T1000 (cell line): ENCODE data around the gene SLC9C1.
"Not testable (repeated sequence)": the region's sequence is repeated elsewhere in the genome, so short reads cannot be mapped to it uniquely, and the experiment has no call there.

Experiments used
- DNase-seq: peaks from one replicate; lab custom pipeline; 2025; ENCODE audit warnings: mixed read lengths; lab: John Stamatoyannopoulos, UW

Gene SLC9C1

GRCh38 chr3:112187300-112187699 is 106.7 kb downstream of the SLC9C1 start:
- DNase-seq, result no peak

- not testable (repeated sequence) for DNase-seq
Measured at GRCh38 chr3:112185423-112186035, 108.5 kb downstream of the SLC9C1 start.

- DNase-seq, result no peak
Measured at GRCh38 chr3:112175646-112176045, 118.4 kb downstream of the SLC9C1 start.

- DNase-seq, result no peak
Measured at GRCh38 chr3:112175037-112175436, 119.0 kb downstream of the SLC9C1 start.

- DNase-seq, result no peak
Measured at GRCh38 chr3:112171144-112171543, 122.9 kb downstream of the SLC9C1 start.

DNA sequence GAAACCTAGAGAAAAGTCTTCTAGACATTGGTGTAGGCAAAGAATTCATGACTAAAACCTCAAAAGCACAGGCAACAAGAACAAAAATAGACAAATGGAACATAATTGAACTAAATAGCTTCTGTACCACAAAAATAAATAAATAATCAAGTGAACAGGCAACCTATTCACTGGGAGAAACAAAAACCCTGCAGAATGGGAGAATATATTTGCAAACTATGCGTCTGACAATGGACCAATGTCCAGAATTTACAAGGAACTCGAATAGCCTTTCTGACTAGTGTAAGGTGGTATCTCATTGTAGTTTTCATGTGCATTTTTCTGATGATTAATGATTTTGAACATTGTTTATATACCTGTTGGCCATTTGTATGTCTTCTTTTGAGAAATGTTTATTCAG is 124.0 kb downstream of the SLC9C1 start:
- DNase-seq, result no peak

DNA sequence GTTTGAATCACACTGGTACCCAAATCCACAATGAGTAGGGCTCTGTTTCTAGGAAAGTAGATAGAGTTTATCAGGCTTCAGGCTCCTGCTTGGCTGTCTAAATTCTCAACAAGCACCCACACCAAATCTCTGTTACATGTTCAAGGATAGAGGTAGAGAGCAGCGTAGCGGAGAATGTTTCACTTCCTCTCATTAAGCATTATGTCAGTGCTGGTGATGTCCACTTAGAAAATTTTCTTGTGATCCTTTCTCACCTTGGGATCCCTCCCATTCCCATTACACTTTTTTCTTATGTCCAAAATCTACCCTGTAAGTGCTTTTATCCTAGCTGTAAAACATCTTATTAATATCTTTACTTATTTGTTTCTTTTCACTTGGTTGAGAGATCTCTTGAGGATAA is 126.3 kb downstream of the SLC9C1 start:
- DNase-seq, result no peak

- no peak for DNase-seq
Measured at GRCh38 chr3:112149136-112149535, 144.9 kb downstream of the SLC9C1 start.

DNA sequence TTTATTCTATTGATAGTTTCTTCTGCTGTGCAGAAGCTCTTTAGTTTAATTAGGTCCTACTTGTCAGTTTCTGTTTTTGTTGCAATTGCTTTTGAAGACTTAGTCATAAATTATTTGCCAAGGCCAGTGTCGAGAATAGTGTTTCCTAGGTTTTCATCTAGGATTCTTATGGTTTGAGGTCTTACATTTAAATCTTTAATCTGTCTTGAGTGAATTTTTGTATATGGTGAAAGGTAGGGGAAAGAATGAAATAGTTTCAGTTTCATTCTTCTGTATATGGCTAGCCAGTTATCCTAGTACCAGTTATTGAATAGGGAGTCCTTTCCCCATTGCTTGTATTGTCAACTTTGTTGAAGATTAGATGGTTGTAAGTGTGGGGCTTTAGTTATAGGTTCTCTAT is 150.3 kb downstream of the SLC9C1 start:
- DNase-seq, result no peak

DNA sequence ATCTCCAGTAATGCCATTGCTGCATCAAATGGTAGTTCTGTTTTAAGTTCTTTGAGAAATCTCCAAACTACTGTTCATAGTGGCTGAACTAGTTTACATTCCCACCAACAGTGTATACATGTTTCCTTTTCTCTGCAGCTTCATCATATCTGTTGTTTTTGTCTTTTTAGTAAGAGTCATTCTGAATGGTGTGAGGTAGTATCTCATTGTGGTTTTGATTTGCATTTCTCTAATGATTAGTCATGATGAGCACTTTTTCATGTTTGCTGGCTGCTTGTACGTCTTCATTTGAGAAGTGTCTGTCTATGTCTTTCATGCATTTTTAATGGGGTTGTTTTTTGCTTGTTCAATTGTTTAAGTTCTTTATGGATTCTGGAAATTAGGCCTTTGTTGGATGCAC is 150.8 kb downstream of the SLC9C1 start:
- no peak for DNase-seq

DNA sequence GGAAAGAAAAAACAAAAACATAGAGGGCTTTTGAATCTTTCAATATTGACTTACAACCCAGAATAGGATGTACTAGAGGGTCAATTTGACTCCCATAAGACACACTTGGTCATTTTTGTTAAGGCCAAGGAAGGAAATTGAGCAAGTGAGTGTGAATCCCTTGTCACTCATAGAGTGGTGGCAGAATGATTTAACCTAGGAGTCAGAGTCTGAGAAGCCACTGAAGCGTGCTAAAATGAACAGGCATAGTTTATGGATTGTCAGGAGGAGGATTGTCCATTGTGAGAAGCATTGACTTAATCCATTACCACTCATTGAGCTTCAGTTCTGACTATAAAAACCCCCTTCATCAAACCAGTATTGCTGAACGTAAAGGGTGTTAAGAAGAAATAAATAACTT is 152.7 kb downstream of the SLC9C1 start:
- no peak for DNase-seq

DNA sequence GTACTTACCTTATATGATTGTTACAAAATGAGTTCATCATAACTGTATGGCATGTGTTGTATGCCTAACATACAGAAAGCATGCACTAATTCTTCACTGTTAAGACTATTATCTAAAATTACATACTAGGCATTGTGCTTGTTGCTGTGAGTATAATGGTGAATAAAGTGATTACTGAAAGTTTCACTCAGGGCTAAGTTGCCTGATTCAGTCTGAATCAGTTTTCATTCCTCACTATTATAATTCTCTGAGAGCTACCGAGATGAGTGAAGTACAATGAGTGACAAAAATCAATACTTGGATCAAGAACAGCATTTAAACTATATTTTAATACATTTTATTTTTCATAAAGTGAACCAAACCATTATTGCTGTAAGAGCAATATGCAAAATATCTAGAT is 153.4 kb downstream of the SLC9C1 start:
- DNase-seq, result no peak

- no peak for DNase-seq
Measured at GRCh38 chr3:112138219-112138969, 155.6 kb downstream of the SLC9C1 start.

DNA sequence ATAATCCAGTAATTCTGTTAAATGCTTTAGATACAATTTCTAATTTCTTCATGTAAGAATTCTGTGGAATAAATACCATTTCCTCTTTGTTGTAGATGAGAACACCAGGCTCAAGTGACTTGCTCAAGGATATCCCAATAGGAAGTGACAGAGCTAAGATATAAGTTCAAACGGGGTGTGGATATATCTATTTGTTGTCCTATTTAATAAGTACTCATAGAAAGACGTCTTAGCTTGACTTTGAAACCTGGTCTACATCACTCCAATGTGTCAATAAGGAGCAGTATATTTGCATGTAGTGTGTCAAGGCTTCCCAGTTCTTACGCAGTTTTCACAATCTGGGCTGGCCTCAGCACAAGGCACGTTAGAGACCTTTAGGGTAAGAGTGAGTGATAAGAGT is 156.2 kb downstream of the SLC9C1 start:
- DNase-seq, result no peak

DNA sequence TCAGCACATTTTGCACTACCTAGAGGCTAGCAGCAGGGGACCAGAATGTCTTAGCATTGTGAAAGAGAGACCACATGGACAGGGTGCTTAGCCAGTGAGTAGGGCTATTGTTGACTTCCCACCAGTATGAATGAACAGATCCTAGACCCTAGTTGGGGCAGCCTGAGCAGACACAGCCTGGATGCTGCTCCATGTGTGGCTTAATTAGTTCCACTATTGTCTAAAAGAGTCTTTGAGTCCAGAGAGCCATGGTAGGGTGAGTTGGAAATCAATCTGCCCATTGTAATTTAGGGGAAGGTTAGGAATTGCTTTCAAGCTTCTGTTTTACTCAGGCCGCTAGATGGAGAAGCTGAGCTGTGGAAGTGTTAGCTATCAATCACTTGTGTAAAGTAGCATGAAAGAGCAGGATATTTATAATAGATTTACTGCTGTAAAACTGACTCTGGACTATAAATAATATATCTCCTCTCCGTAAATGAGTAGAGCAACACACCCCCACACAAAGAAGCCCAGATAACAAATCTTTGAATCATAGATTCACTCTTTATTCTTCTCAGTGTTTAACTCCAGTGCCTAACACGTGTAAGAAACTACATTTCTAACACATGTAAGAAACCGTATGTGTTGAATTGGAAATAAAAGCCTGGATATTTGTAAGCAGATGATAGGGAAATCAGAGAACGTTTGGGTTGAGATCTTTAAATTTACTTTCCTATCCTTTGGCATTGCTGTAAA is 156.9 kb downstream of the SLC9C1 start:
- no peak for DNase-seq

DNA sequence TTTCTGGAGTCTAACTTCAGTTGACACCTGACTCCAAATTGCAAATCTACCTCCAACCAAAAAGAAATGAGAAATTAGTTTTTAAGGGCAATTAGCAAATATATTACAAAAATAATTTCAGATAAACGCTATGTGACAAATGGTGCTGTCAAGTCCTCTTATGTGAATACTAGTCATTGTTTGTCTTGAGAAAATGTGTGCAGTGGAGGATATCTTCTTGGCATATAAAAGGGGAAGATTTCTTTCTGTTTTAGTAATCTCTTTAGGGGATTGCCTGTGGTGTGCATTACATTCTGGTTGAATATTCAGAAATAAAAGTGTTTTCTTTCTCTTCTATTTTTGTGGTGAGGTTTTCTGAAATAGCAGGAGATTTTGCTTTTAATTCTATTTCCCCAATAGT is 158.0 kb downstream of the SLC9C1 start:
- no peak for DNase-seq

DNA sequence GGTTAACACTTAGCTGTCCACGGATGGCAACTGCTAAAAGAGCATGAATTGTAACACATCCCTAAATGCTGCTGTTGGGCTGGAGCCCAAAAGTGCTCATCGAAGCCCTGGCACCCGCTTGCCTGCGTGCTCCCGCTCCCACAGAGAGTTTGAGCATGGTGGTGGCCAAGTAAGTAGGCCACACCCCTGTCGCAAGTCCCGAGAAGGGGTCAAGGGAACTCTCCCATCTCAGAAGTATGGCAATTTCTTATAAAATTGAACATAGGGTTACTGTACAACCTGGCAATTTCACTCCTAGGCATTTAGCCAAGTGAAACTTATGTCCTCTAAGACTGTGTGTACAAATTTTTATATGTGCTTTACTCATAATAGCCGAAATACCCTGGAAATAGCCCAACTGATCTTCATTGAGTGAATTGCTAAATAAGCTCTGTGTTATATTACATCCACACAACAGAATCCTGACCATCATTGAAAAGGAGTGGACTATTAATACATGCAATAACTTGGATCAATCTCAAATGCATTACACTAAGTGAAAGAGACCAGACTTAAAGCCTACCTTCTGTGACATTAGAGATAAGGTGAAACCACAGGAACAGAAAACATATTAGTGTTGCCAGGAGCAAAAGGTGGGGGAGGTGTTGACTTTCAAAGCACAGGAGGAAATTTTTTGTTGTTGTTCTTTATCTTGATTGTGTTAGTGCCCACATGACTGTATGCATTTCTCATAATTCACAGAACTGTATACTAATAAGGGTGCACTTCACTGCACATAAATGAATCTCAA is 159.5 kb downstream of the SLC9C1 start:
- no peak for DNase-seq

DNA sequence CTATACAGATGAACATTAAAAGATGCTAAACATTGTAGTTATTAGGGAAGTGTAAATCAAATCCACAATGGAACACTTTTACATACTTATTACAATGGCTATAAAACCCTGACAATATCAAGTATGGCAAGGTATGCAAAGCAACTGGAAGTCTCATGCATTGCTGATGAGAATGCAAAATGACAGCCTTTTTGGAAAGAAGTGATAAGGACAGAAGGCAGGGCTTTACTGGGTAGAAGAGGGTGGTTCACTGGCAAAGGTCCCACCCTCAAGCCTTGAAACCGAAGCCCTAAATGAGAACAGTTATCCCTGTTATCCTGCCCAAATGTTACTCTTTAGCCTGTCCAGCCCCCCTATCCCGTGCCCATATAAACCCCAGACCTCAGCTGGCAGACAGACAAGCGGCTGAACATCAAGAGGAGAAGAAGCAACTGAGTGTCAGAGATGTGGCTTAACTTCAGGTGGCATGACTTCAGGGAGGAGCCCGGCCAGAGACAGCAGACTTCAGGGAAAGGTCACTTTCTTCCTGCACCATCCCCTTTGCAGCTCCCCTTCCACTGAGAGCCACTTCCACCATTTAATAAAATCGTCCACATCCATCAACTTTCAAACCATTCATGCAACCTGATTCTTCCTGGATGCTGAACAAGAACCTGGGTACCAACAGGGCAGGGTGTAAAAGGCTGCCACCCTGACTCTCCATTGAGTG is 160.2 kb downstream of the SLC9C1 start:
- DNase-seq, result no peak

- no peak for DNase-seq
Measured at GRCh38 chr3:112132975-112133448, 161.0 kb downstream of the SLC9C1 start, which contains the start of gene GCSAM. Gene GCSAM, minus strand, starts transcription at chr3:112133248. Its CDS starts 128 bp downstream, at chr3:112133120.

- DNase-seq, result no peak
Measured at GRCh38 chr3:112132554-112132953, 161.5 kb downstream of the SLC9C1 start.

GRCh38 chr3:112132088-112132487 is 161.9 kb downstream of the SLC9C1 start:
- no peak for DNase-seq
